ENCODE results near the gene P2RY8. TPM values are rescaled to one million over a fixed set of nuclear protein-coding genes. Genes with fewer than 3 reads are reported as not detected.
A peak's percentile ranks its signal among the peaks of the same experiment; 100 is the strongest.
"Not testable (repeated sequence)": the region's sequence is repeated elsewhere in the genome, so short reads cannot be mapped to it uniquely, and the experiment has no call there.

The P2RY8 gene
- total RNA-seq, 3 donors from 2014 or later, result 0.87 to 2.0 (median 2.0) TPM

DNA sequence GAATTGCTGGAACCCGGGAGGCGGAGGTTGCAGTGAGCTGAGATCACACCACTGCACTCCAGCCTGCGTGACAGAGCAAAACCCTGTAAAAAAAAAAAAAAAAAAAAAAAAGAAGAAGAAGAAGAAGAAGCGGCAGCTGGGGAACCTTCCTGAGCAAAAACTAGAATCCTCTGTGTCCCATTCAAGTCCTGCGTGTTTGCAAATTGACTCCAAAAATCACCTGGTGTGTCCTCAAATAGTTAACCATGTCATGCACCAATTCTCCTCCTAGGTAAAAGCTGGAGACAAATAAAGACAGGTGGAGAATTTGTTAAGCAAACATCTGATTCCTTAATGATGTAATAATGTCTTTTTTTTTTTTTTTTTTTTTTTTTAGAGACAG is 52.4 kb downstream of the P2RY8 start:
- no peak overlapping the region for H3K4me3 ChIP-seq
- H3K9me3 ChIP-seq, result no peaks in the 10 kb centered on the region
- TF ChIP-seq, protein P1, sequence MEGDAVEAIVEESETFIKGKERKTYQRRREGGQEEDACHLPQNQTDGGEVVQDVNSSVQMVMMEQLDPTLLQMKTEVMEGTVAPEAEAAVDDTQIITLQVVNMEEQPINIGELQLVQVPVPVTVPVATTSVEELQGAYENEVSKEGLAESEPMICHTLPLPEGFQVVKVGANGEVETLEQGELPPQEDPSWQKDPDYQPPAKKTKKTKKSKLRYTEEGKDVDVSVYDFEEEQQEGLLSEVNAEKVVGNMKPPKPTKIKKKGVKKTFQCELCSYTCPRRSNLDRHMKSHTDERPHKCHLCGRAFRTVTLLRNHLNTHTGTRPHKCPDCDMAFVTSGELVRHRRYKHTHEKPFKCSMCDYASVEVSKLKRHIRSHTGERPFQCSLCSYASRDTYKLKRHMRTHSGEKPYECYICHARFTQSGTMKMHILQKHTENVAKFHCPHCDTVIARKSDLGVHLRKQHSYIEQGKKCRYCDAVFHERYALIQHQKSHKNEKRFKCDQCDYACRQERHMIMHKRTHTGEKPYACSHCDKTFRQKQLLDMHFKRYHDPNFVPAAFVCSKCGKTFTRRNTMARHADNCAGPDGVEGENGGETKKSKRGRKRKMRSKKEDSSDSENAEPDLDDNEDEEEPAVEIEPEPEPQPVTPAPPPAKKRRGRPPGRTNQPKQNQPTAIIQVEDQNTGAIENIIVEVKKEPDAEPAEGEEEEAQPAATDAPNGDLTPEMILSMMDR (IDR thresholded peaks at IDR 0.05), result no peak
- intact Hi-C loops (cut with DNase I, micrococcal nuclease), result no loop called here
- ATAC-seq, result no peak
- DNase-seq, result no peak
- H3K36me3 ChIP-seq (ENCODE audit: low read depth), result no peaks in the 10 kb centered on the region
- H3K4me1 ChIP-seq (ENCODE audit: low read depth), result no peaks in the 10 kb centered on the region

DNA sequence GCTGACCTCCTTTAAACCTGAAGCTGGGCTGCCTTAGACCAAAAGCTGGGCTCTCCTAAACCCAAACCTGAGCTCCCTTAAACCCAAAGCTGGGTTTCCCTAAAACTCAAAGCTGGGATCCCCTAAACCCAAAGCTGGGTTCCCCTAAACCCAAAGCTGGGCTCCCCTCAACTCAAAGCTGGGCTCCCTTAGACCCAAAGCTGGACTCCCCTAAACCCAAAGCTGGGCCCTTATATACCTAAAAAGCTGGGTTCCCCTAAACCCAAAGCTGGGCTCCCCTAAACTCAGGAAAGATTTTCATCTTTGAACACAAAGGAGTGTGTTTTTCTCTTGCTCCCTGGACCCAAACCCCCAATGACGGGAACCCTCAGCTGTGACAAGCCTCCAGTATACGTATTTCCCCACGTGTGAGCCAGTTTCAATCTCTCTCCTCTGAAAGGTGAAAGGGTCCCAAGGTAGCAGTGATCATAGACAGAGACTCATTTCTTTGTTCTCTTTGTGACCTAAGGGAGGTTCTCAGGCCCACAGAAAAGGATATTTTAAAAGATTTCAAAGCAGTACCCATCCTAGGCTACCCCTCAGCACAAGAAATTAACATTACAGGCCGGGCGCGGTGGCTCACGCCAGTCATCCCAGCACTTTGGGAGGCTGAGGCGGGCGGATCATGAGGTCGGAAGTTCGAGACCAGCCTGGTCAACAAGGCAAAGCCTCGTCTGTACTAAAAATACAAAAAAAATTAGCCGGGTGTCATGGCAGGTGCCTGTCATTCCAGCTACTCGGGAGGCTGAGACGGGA is 52.9 kb downstream of the P2RY8 start:
- H3K4me1 ChIP-seq (ENCODE audit: low read depth), result no peaks in the 10 kb centered on the region
- DNase-seq (no peak), ATAC-seq (no peak)
- no peaks in the 10 kb centered on the region for H3K36me3 ChIP-seq (ENCODE audit: low read depth)
- no peaks in the 10 kb centered on the region for H3K9me3 ChIP-seq
- TF ChIP-seq, protein P1 (IDR thresholded peaks at IDR 0.05), result no peak
- intact Hi-C loops (cut with DNase I, micrococcal nuclease), result no loop called here
- no peak overlapping the region for H3K4me3 ChIP-seq

DNA sequence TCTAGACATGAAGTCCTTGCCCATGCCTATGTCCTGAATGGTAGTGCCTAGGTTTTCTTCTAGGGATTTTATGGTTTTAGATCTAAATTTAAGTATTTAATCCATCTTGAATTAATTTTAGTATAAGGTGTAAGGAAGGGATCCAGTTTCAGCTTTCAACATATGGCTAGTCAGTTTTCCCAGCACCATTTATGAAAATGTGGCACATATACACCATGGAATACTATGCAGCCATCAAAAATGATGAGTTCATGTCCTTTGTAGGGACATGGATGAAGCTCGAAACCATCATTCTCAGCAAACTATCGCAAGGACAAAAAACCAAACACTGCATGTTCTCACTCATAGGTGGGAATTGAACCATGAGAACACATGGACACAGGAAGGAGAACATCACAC is 54.5 kb downstream of the P2RY8 start:
- H3K4me1 ChIP-seq (ENCODE audit: low read depth); intact Hi-C loops (cut with DNase I, micrococcal nuclease); ATAC-seq; DNase-seq; H3K36me3 ChIP-seq (ENCODE audit: low read depth); H3K9me3 ChIP-seq; H3K4me3 ChIP-seq: not testable (repeated sequence)

DNA sequence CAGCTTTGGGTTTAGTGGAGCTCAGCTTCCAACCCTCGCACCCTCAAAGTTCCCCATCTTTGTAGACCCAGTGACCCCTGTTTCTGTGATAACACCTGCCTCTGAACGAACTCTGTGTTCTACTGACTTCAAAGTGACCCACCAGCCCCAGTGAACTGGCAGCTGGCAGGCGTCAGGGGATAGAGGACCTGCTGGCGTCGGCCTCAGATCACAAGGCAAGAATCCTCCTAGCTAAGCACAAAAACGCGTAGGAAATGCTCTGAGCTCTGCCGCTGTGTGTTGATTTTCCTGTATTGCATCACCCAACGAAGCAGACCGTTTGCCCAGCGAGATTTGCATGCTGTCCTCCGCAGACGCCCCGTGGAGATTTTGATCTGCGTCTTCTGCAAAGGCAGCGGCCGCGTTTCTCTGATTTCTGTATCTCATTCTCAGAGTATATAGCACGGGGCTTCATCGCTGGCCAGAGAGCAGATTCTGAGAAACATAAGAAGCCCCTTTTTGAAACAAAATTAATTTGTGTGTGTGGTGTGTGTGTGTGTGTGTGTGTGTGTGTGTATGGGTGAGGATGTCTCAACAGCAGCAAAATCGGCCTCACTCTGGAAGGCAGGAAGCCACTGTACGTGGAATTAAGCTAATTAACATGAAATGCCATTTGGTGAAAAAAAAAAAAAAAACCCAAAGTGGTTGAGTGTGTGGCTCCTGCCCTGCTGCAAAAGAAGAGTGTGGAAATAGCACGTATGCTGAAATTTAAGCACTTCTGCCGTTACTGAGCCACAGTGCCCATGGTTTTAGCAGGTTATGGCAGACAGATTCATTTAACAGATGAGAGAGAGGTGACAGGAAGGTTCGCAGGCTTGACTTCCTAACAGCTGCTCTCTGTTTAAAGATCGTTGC is 55.1 kb downstream of the P2RY8 start:
- peak; percentile 51 to 74 (median 64) for DNase-seq
- peak; percentile 89 for ATAC-seq
- TF ChIP-seq, protein P1 (IDR thresholded peaks at IDR 0.05), result no peak
- intact Hi-C loops (cut with DNase I, micrococcal nuclease), result no loop called here
- no peaks in the 10 kb centered on the region for H3K36me3 ChIP-seq (ENCODE audit: low read depth)
- no peaks in the 10 kb centered on the region for H3K4me1 ChIP-seq (ENCODE audit: low read depth)
- no peak overlapping the region for H3K4me3 ChIP-seq
- H3K9me3 ChIP-seq, result no peaks in the 10 kb centered on the region

DNA sequence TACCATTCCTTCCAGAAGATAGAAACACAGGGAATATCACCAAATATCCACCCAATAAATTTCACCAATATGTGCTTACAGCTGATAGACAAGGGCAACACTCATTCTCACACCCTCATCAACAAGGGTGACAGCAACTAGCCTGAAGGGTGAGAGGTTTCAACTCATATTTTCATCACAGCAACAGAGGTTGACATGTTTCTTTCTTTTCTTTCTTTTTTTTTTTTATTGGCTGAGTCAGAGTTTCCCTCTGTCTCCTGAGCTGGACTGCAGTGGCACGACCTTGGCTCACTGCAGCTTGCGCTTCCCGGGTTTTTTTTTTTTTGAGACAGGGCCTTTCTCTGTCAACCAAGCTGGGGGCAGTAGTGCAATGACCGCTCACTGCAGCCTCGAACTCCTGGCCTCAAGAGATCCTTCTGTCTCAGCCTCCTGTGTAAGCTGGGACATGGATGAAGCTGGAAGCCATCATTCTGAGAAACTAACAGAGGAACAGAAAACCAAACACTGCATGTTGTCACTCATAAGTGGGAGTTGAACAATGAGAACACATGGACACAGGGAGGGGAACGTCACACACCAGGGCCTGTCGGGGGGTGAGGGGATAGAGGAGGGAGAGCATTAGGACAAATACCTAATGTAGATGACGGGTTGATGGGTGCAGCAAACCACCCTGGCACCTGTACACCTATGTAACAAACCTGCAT is 56.8 kb downstream of the P2RY8 start:
- Histone ChIP-seq H3K4me3 (no peak overlapping the region), H3K9me3 (no peaks in the 10 kb centered on the region), H3K36me3 (ENCODE audit: low read depth) (no peaks in the 10 kb centered on the region), H3K4me1 (ENCODE audit: low read depth) (no peaks in the 10 kb centered on the region)
- TF ChIP-seq, protein P1 (IDR thresholded peaks at IDR 0.05), result no peak
- ATAC-seq, result no peak
- no peak for DNase-seq
- intact Hi-C loops (cut with DNase I, micrococcal nuclease), result no loop called here

All from mucosa of descending colon (tissue), 3 donors.